GM19193 (cell line): Measurements from ENCODE around the gene DYRK1A.

Experiments
- POLR2A ChIP-seq: IDR thresholded peaks from 4 replicates; pipeline ENCODE4 v1.6.1; 2011; ENCODE audit not compliant: insufficient read depth, insufficient read length; ENCODE audit errors: extremely low read depth

DYRK1A gene

GRCh38 chr21:37419228-37419906, 52.8 kb downstream of the DYRK1A start:
- no peak for TF ChIP-seq POLR2A

- no peak for TF ChIP-seq POLR2A
Measured at GRCh38 chr21:37421306-37421705, 54.7 kb downstream of the DYRK1A start.

- no peak for TF ChIP-seq POLR2A
Measured at GRCh38 chr21:37422382-37422781, 55.8 kb downstream of the DYRK1A start.

- no peak for TF ChIP-seq POLR2A
Measured at GRCh38 chr21:37423103-37423502, 56.5 kb downstream of the DYRK1A start.

GRCh38 chr21:37424396-37424795, 57.8 kb downstream of the DYRK1A start:
- TF ChIP-seq POLR2A: no peak

GRCh38 chr21:37425001-37425400, 58.4 kb downstream of the DYRK1A start:
- TF ChIP-seq POLR2A: no peak

GRCh38 chr21:37425684-37426083, 59.1 kb downstream of the DYRK1A start:
- no peak for TF ChIP-seq POLR2A

GRCh38 chr21:37427221-37427620, 60.6 kb downstream of the DYRK1A start:
- TF ChIP-seq POLR2A: no peak

- TF ChIP-seq POLR2A: no peak
Measured at GRCh38 chr21:37429356-37429755, 62.8 kb downstream of the DYRK1A start.

GRCh38 chr21:37430184-37430821, 63.7 kb downstream of the DYRK1A start:
- no peak for TF ChIP-seq POLR2A

- no peak for TF ChIP-seq POLR2A
Measured at GRCh38 chr21:37431243-37431642, 64.7 kb downstream of the DYRK1A start.

GRCh38 chr21:37432710-37433455, 66.3 kb downstream of the DYRK1A start:
- TF ChIP-seq POLR2A: no peak

GRCh38 chr21:37433456-37433840, 66.9 kb downstream of the DYRK1A start:
- no peak for TF ChIP-seq POLR2A

GRCh38 chr21:37435120-37435519, 68.5 kb downstream of the DYRK1A start:
- TF ChIP-seq POLR2A: no peak

GRCh38 chr21:37435711-37436110, 69.1 kb downstream of the DYRK1A start:
- TF ChIP-seq POLR2A: no peak

- TF ChIP-seq POLR2A: no peak
Measured at GRCh38 chr21:37436174-37436573, 69.6 kb downstream of the DYRK1A start.
